HFFc6 (cell line): ENCODE data around the gene CCDC9. TPM values are rescaled to one million over a fixed set of nuclear protein-coding genes. Genes with fewer than 3 reads are reported as not detected.
"Not testable (repeated sequence)": the region's sequence is repeated elsewhere in the genome, so short reads cannot be mapped to it uniquely, and the experiment has no call there.

Source experiments
- DNase-seq: peaks from one replicate; pipeline ENCODE4 v3.0.0-alpha.2; 2018
- H3K27ac Mint-ChIP-seq: 2 replicates; pipeline ENCODE4 v1.8.0; 2020; ENCODE audit warnings: mild to moderate bottlenecking, mixed read lengths
- H3K27me3 Mint-ChIP-seq: 2 replicates; pipeline ENCODE4 v1.8.0; 2021; ENCODE audit warnings: mild to moderate bottlenecking, moderate library complexity, mixed read lengths; ENCODE audit not compliant: insufficient read depth
- H3K36me3 Mint-ChIP-seq: 2 replicates; pipeline ENCODE4 v1.8.0; 2021; ENCODE audit warnings: low read depth, mixed read lengths
- H3K4me1 Mint-ChIP-seq: 2 replicates; pipeline ENCODE4 v1.8.0; 2020; ENCODE audit warnings: low read depth, mixed read lengths
- H3K4me3 Mint-ChIP-seq: 2 replicates; pipeline ENCODE4 v1.8.0; 2020; ENCODE audit warnings: mild to moderate bottlenecking, moderate library complexity, mixed read lengths
- H3K9me3 Mint-ChIP-seq: 2 replicates; pipeline ENCODE4 v1.8.0; 2020; ENCODE audit warnings: mild to moderate bottlenecking, mixed read lengths
- total RNA-seq, 6 experiments: library from RNA; stranded (reverse); fragmentation: NEBNext Ultra II Directional; extraction: Animal tissue kit (Norgen Biotek cat#: 25700); gene quantifications; 2 replicates in 1 of 6; 3 replicates in 5 of 6; pipeline ENCODE4 v1.2.3, GENCODE V29; 2021
- TF ChIP-seq, protein P1 (sequence below): fragments of 200-600 bp; sonication (generic); IDR thresholded peaks from 2 replicates; pipeline ENCODE4 v1.5.0; 2021; ENCODE audit warnings: antibody characterized with exemption, mild to moderate bottlenecking

Gene CCDC9
- total RNA-seq, 6 experiments from 2014 or later: 20.6 to 30.6 (median 23.8) TPM

- Mint-ChIP-seq H3K9me3 (no peaks in the 10 kb centered on the region), H3K27me3 (peaks cover 5% of the 10 kb centered on the region), H3K27ac (peak overlapping the region; percentile 74), H3K4me1 (peaks cover 42% of the 10 kb centered on the region), H3K36me3 (peaks cover 20% of the 10 kb centered on the region), H3K4me3 (peak overlapping the region; percentile 83)
- peak; percentile 33 for DNase-seq
- TF ChIP-seq, protein P1, sequence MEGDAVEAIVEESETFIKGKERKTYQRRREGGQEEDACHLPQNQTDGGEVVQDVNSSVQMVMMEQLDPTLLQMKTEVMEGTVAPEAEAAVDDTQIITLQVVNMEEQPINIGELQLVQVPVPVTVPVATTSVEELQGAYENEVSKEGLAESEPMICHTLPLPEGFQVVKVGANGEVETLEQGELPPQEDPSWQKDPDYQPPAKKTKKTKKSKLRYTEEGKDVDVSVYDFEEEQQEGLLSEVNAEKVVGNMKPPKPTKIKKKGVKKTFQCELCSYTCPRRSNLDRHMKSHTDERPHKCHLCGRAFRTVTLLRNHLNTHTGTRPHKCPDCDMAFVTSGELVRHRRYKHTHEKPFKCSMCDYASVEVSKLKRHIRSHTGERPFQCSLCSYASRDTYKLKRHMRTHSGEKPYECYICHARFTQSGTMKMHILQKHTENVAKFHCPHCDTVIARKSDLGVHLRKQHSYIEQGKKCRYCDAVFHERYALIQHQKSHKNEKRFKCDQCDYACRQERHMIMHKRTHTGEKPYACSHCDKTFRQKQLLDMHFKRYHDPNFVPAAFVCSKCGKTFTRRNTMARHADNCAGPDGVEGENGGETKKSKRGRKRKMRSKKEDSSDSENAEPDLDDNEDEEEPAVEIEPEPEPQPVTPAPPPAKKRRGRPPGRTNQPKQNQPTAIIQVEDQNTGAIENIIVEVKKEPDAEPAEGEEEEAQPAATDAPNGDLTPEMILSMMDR: no peak
Observed at GRCh38 chr19:47275791-47276461, 19.6 kb downstream of the CCDC9 start.

GRCh38 chr19:47276513-47276912, 20.2 kb downstream of the CCDC9 start:
- not testable (repeated sequence) for DNase-seq, H3K27me3 Mint-ChIP-seq, H3K4me3 Mint-ChIP-seq, H3K9me3 Mint-ChIP-seq, H3K27ac Mint-ChIP-seq
- Mint-ChIP-seq H3K36me3 (peaks cover 20% of the 10 kb centered on the region), H3K4me1 (peaks cover 42% of the 10 kb centered on the region)

DNA sequence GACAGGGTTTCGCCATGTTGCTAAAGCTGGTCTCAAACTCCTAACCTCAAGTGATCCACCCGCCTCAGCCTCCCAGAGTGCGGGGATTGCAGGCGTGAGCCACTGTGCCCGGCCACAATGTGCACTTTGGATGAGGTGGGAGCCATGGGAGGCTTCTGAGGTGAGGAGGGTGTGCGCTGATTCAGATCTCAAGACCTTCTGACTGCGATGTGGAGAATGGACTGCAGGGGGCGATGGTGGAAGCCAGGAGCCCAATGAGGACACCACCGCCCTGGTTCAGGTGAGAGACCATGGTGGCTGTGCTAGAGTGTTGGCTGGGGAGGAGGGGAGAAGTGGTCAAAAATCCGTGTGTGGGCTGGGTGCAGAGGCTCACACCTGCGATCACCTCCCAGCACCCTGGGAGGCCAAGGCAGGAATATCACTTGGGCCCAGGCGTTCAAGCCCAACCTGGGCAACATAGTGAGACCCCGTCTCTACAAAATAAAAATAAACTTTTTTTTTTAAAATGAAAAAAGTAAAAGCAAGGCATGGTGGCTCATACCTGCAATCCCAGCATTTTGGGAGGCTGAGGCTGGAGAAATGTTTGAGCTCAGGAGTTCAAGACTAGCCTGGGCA, 24.0 kb downstream of the CCDC9 start:
- Mint-ChIP-seq H3K9me3 (no peaks in the 10 kb centered on the region), H3K4me1 (peaks cover 22% of the 10 kb centered on the region), H3K4me3 (no peak overlapping the region)

GRCh38 chr19:47283405-47284059, 27.2 kb downstream of the CCDC9 start:
- peaks cover 4% of the 10 kb centered on the region; the same call in 1 of the 2 replicates for H3K36me3 Mint-ChIP-seq
- peaks cover 5% of the 10 kb centered on the region for H3K4me1 Mint-ChIP-seq
- H3K9me3 Mint-ChIP-seq: no peaks in the 10 kb centered on the region
- H3K27ac Mint-ChIP-seq: no peak overlapping the region
- TF ChIP-seq, protein P1: no peak
- H3K4me3 Mint-ChIP-seq: no peak overlapping the region
- H3K27me3 Mint-ChIP-seq: no peaks in the 10 kb centered on the region; the same call in 1 of the 2 replicates
- no peak for DNase-seq

More for the DNA sequence above, 24.0 kb downstream of the CCDC9 start:
- Mint-ChIP-seq H3K27ac (no peak overlapping the region), H3K36me3 (peaks cover 20% of the 10 kb centered on the region), H3K27me3 (no peaks in the 10 kb centered on the region; the same call in 1 of the 2 replicates)
- DNase-seq: no peak
- TF ChIP-seq, protein P1: peak; percentile 70

GRCh38 chr19:47284324-47284899, 28.1 kb downstream of the CCDC9 start:
- H3K4me3 Mint-ChIP-seq: no peak overlapping the region
- no peak overlapping the region for H3K27ac Mint-ChIP-seq
- peaks cover 4% of the 10 kb centered on the region; the same call in 1 of the 2 replicates for H3K36me3 Mint-ChIP-seq
- no peaks in the 10 kb centered on the region; the same call in none of the 2 replicates for H3K27me3 Mint-ChIP-seq
- TF ChIP-seq, protein P1: peak; percentile 95
- H3K9me3 Mint-ChIP-seq: no peaks in the 10 kb centered on the region
- DNase-seq: peak; percentile 60
- peaks cover 13% of the 10 kb centered on the region for H3K4me1 Mint-ChIP-seq
